ENCODE measurements around the gene SMAP2. TPM values are rescaled to one million over a fixed set of nuclear protein-coding genes. Genes with fewer than 3 reads are reported as not detected.

SMAP2 gene
- total RNA-seq, 1 experiment from 2014 or later = 6.8 TPM

DNA sequence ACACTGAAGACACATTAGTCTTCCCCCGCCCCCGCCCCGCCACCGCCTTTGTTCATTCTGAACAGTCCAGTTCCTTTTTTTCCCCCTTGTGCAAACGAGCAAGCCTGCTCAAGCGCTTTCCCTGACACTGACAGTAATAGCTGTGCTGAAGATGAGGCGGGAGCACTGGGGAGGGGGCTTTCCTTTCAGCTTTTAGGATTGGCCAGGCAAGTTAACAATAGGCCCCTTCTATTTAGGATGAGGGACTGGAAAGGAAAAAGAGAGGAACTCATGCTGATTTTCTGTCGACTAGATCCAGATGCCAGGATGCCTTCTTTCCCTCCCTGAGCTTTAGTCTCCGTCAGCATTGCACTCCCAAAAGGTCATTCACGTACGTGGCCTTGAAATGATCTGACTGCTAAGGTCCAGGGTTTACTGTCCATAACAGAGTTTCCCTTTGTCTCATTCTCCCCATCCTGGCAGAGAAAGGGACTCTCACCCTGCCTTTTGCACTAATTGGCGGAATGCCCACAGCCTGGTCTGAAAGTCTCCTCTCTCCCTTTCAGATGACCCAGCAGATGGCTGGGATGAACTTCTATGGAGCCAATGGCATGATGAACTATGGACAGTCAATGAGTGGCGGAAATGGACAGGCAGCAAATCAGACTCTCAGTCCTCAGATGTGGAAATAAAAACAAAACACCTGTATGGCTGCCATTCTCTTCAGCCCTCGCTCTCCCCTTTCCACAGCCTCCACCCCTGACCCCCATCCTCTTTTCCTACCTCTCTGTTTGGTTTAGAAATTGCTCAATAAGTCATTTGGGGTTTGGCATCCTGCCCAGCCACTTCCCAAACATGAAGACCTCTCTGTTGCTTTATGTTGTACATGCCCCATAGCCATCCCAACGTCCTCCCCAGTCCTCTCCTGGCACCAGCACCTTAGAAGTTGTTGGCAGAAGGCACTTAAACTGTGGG is 48.2 kb downstream of the SMAP2 start:
- DNase-seq = no peak
- H3K27me3 Mint-ChIP-seq (ENCODE audit: insufficient read depth, unreplicated experiment) = no peaks in the 10 kb centered on the region
- no peak overlapping the region for H3K4me3 Mint-ChIP-seq (ENCODE audit: unreplicated experiment)
- peaks cover 6% of the 10 kb centered on the region for H3K36me3 Mint-ChIP-seq (ENCODE audit: insufficient read depth, unreplicated experiment)
- Histone ChIP-seq H3K9me3 (no peaks in the 10 kb centered on the region), H3K27me3 (replicated peaks; ENCODE audit: control insufficient read depth, insufficient read depth, low read length) (no peaks in the 10 kb centered on the region), H3K4me3 (ENCODE audit: low read depth, low read length) (no peak overlapping the region), H3K36me3 (ENCODE audit: control insufficient read depth, insufficient read depth, low read length) (no peaks in the 10 kb centered on the region), H3K4me1 (no peaks in the 10 kb centered on the region)
- H3K9me3 Mint-ChIP-seq (ENCODE audit: unreplicated experiment) = no peaks in the 10 kb centered on the region
- no TSS peak for BruUV-seq (replicated peaks)
- ChIA-PET CTCF (no interaction called here), POLR2A (interaction anchor here (0.5 to 0.6 kb wide), 2 partner anchors 65 to 180 kb away, joined by 3 to 12 read pairs; no protein-coding TSS in a partner anchor)
- TF ChIP-seq, protein P1, sequence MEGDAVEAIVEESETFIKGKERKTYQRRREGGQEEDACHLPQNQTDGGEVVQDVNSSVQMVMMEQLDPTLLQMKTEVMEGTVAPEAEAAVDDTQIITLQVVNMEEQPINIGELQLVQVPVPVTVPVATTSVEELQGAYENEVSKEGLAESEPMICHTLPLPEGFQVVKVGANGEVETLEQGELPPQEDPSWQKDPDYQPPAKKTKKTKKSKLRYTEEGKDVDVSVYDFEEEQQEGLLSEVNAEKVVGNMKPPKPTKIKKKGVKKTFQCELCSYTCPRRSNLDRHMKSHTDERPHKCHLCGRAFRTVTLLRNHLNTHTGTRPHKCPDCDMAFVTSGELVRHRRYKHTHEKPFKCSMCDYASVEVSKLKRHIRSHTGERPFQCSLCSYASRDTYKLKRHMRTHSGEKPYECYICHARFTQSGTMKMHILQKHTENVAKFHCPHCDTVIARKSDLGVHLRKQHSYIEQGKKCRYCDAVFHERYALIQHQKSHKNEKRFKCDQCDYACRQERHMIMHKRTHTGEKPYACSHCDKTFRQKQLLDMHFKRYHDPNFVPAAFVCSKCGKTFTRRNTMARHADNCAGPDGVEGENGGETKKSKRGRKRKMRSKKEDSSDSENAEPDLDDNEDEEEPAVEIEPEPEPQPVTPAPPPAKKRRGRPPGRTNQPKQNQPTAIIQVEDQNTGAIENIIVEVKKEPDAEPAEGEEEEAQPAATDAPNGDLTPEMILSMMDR (IDR thresholded peaks at IDR 0.05; ENCODE audit: insufficient read depth in 1 of 2, low read depth in 1 of 2, low read length in 1 of 2, severe bottlenecking in 1 of 2, unreplicated experiment in 1 of 2) = no peak
- intact Hi-C loops (cut with micrococcal nuclease; ENCODE audit: unreplicated experiment) = no loop called here
- no peak overlapping the region for H3K27ac Mint-ChIP-seq (ENCODE audit: unreplicated experiment)
- H3K4me1 Mint-ChIP-seq (ENCODE audit: low read depth, unreplicated experiment) = no peaks in the 10 kb centered on the region

DNA sequence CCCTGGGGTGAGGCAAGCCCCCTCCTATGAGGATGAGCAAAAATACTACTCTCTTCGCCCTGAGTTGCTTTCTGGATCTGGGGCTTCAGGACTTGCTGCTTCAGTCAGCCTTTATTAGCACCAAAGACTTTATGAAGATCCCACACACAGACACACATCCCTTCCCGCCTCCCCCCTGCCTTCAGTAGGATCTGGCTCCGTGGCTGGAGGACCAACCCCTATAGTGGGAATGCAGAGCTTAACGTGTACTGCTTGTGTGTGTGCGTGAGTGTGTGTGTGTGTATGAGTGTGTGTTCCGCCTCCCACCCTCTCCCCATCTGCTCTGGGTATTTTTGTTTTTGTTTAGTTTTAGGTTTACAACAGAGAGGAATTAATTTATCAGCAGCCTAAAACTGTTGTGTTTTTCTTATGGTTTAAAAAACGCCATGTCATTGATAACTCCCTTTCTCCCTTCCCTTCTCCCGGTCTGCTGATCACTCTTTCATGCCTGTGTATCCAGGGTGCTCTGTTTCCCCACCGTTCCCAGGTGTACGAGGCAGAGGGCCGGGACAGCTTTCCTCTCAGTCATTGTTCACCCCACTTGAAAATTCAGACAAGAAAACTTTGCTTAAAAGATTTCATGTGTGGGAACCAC is 49.2 kb downstream of the SMAP2 start:
- Mint-ChIP-seq H3K9me3 (ENCODE audit: unreplicated experiment) (no peaks in the 10 kb centered on the region), H3K4me1 (ENCODE audit: low read depth, unreplicated experiment) (no peaks in the 10 kb centered on the region), H3K36me3 (ENCODE audit: insufficient read depth, unreplicated experiment) (peaks cover 6% of the 10 kb centered on the region), H3K27ac (ENCODE audit: unreplicated experiment) (no peak overlapping the region), H3K27me3 (ENCODE audit: insufficient read depth, unreplicated experiment) (no peaks in the 10 kb centered on the region), H3K4me3 (ENCODE audit: unreplicated experiment) (no peak overlapping the region)
- no peak for DNase-seq
- Histone ChIP-seq H3K27me3 (replicated peaks; ENCODE audit: control insufficient read depth, insufficient read depth, low read length) (no peaks in the 10 kb centered on the region), H3K4me1 (no peaks in the 10 kb centered on the region), H3K36me3 (ENCODE audit: control insufficient read depth, insufficient read depth, low read length) (no peaks in the 10 kb centered on the region), H3K4me3 (ENCODE audit: low read depth, low read length) (no peak overlapping the region), H3K9me3 (no peaks in the 10 kb centered on the region)
- BruUV-seq (replicated peaks) = no TSS peak
- POLR2A ChIA-PET = no interaction called here
- CTCF ChIA-PET = no interaction called here
- intact Hi-C loops (cut with micrococcal nuclease; ENCODE audit: unreplicated experiment) = no loop called here
- TF ChIP-seq, protein P1 (IDR thresholded peaks at IDR 0.05; ENCODE audit: insufficient read depth in 1 of 2, low read depth in 1 of 2, low read length in 1 of 2, severe bottlenecking in 1 of 2, unreplicated experiment in 1 of 2) = no peak

DNA sequence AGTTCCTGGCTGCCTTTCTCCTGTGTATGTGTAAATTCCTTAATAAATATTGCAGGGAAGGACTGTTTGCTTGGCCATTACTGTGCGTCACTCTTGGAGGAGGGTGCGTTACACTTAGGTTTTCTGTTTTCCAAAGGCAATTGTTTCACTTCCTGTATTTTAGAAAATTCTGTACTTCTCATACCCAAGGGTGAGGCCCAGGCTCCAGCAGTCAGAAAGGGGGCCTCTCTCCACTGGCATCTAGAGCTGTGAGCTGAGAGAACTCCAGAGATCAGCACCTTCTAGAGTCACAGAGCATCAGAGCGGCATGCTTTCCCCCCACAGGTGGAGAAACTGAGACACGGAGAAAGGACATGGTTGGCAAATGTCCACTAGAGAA is 49.7 kb downstream of the SMAP2 start:
- Mint-ChIP-seq H3K27ac (ENCODE audit: unreplicated experiment) (no peak overlapping the region), H3K36me3 (ENCODE audit: insufficient read depth, unreplicated experiment) (peaks cover 6% of the 10 kb centered on the region), H3K9me3 (ENCODE audit: unreplicated experiment) (no peaks in the 10 kb centered on the region), H3K27me3 (ENCODE audit: insufficient read depth, unreplicated experiment) (no peaks in the 10 kb centered on the region), H3K4me3 (ENCODE audit: unreplicated experiment) (no peak overlapping the region), H3K4me1 (ENCODE audit: low read depth, unreplicated experiment) (no peaks in the 10 kb centered on the region)
- Histone ChIP-seq H3K4me3 (ENCODE audit: low read depth, low read length) (no peak overlapping the region), H3K36me3 (ENCODE audit: control insufficient read depth, insufficient read depth, low read length) (no peaks in the 10 kb centered on the region), H3K9me3 (no peaks in the 10 kb centered on the region), H3K27me3 (replicated peaks; ENCODE audit: control insufficient read depth, insufficient read depth, low read length) (no peaks in the 10 kb centered on the region), H3K4me1 (no peaks in the 10 kb centered on the region)
- ChIA-PET POLR2A (no interaction called here), CTCF (no interaction called here)
- TF ChIP-seq, protein P1 (IDR thresholded peaks at IDR 0.05; ENCODE audit: insufficient read depth in 1 of 2, low read depth in 1 of 2, low read length in 1 of 2, severe bottlenecking in 1 of 2, unreplicated experiment in 1 of 2) = no peak
- intact Hi-C loops (cut with micrococcal nuclease; ENCODE audit: unreplicated experiment) = no loop called here
- no TSS peak for BruUV-seq (replicated peaks)
- DNase-seq = no peak

Measured in Caco-2 (cell line).